ENCODE results near the gene AP3S2.
"Not testable (repeated sequence)": the region's sequence is repeated elsewhere in the genome, so short reads cannot be mapped to it uniquely, and the experiment has no call there.

The AP3S2 gene

DNA sequence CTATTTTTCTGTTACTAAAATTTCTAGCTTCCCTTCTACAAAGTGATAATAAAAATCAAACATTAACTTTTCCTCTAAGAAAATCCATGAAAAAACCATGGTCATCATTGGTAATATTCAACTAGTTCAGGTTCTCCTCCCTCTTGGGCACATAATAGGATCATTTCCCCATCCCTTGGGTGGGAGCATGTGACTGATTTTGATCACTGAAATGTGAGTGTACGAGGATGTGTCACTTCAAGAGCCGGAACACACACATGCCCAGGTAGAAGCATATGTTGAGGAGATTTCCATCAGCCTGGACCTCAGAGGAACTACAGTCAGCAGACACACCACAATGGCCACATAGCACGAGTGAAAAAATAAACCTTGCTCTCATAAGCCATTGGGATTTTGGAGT, 36.1 kb downstream of the AP3S2 start:
- Histone ChIP-seq H3K36me3 (peaks cover 3% of the 10 kb centered on the region; the same call in 1 of the 2 replicates), H3K9me3 (no peaks in the 10 kb centered on the region), H3K4me1 (no peaks in the 10 kb centered on the region), H3K27me3 (no peaks in the 10 kb centered on the region), H3K4me3 (ENCODE audit: low read depth, low read length) (no peak overlapping the region)
- DNase-seq: no peak
- TF ChIP-seq, protein P1, sequence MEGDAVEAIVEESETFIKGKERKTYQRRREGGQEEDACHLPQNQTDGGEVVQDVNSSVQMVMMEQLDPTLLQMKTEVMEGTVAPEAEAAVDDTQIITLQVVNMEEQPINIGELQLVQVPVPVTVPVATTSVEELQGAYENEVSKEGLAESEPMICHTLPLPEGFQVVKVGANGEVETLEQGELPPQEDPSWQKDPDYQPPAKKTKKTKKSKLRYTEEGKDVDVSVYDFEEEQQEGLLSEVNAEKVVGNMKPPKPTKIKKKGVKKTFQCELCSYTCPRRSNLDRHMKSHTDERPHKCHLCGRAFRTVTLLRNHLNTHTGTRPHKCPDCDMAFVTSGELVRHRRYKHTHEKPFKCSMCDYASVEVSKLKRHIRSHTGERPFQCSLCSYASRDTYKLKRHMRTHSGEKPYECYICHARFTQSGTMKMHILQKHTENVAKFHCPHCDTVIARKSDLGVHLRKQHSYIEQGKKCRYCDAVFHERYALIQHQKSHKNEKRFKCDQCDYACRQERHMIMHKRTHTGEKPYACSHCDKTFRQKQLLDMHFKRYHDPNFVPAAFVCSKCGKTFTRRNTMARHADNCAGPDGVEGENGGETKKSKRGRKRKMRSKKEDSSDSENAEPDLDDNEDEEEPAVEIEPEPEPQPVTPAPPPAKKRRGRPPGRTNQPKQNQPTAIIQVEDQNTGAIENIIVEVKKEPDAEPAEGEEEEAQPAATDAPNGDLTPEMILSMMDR (IDR thresholded peaks at IDR 0.05; ENCODE audit: low read depth, low read length): no peak

DNA sequence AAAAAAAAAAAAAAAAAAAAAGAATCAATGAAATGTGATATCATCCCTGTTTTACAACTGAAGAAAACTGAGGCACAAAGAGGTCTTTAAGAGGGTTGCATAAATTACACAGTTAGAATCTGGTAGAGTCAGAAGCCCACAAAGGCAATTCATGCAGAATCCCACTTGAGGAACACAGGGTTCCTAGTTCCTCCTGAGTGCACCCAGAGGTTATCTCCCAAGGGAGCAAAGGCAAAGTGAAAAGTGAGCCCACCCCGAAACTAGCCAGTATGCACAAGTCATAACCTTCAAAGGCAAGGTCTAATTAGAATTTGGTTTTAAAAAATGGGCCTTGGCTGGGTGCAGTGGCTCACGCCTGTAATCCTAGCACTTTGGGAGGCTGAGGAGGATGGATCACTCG, 37.8 kb downstream of the AP3S2 start:
- no peaks in the 10 kb centered on the region for H3K9me3 ChIP-seq
- TF ChIP-seq, protein P1 (IDR thresholded peaks at IDR 0.05; ENCODE audit: low read depth, low read length): no peak
- H3K4me1 ChIP-seq: no peaks in the 10 kb centered on the region
- H3K36me3 ChIP-seq: peaks cover 11% of the 10 kb centered on the region; the same call in 1 of the 2 replicates
- H3K4me3 ChIP-seq (ENCODE audit: low read depth, low read length): no peak overlapping the region
- DNase-seq: no peak
- no peaks in the 10 kb centered on the region for H3K27me3 ChIP-seq

DNA sequence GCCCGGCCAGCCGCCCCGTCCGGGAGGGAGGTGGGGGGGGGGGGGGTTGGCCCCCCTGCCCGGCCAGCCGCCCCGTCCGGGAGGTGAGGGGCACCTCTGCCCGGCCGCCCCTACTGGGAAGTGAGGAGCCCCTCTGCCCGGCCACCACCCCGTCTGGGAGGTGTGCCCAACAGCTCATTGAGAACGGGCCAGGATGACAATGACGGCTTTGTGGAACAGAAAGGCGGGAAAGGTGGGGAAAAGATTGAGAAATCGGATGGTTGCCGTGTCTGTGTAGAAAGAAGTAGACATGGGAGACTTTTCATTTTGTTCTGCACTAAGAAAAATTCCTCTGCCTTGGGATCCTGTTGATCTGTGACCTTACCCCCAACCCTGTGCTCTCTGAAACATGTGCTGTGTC, 38.9 kb downstream of the AP3S2 start:
- DNase-seq; H3K4me3 ChIP-seq (ENCODE audit: low read depth, low read length); H3K27me3 ChIP-seq; H3K9me3 ChIP-seq; H3K4me1 ChIP-seq: not testable (repeated sequence)
- peaks cover 12% of the 10 kb centered on the region; the same call in 1 of the 2 replicates for H3K36me3 ChIP-seq

DNA sequence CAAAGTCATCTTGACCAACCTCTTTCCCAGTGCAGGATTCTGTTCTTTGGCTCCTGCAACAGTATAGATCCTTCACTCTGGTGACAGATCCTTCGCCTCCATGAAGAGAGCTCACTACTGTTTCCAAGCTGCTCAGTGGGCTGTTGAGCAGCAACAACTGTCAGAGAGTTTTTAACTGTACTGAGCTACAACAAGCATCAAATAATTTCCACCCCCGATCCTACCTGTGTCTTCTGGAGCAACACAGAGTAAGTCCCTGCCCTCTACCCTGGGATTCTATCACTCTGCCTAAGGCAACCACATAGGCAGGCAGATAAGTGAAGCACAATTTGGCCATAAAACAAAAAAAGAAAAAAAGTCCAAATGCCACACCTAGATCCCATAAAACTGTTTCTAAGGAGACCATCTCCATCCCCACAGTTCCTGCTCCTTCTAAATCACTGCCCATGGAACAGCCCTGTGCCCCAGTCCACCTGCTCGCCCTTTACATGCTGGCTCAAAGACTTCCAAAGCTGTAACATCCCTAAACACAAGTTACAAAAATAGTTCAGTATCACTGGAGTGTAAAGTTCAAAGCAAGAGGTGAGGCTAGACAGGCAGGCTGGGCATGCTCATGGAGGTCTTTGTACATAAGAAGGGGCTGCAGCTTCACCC, 41.3 kb downstream of the AP3S2 start:
- Histone ChIP-seq H3K36me3 (peaks cover 14% of the 10 kb centered on the region; the same call in 1 of the 2 replicates), H3K27me3 (no peaks in the 10 kb centered on the region), H3K9me3 (no peaks in the 10 kb centered on the region), H3K4me1 (no peaks in the 10 kb centered on the region), H3K4me3 (ENCODE audit: low read depth, low read length) (no peak overlapping the region)
- no peak for DNase-seq
- TF ChIP-seq, protein P1 (IDR thresholded peaks at IDR 0.05; ENCODE audit: low read depth, low read length): no peak

DNA sequence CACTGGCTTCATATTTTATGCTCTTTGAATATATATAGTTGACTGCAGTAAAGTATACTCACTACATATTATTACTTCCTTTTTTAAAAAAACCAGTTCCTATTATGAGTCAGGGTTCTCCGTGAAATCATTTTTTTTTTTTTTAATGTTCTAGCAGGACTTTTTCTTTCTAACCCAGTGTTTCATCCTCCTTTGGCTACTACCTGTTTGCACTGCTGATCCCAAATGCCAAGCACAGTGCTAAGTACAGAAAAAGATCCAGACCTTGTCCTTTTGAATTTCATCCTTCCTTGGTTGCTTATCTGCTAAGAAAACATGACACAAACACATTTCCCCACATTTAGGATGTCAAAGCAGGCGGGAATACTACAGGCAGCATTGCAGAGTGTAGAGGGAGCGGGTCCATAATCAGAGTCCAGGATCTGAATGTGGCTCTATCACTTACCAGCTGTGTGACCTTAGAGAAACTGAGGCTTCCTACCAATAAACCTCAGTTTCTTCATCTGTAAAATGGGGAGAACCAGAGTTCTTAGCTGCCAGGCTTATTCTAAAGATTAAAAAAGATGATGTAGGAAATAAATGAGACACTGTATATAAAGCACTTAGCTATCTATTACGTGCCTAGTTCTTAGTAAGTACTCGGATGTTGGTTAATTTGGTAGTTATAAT, 42.0 kb downstream of the AP3S2 start:
- TF ChIP-seq, protein P1 (IDR thresholded peaks at IDR 0.05; ENCODE audit: low read depth, low read length): no peak
- no peak for DNase-seq
- H3K27me3 ChIP-seq: no peaks in the 10 kb centered on the region
- H3K9me3 ChIP-seq: no peaks in the 10 kb centered on the region
- no peak overlapping the region for H3K4me3 ChIP-seq (ENCODE audit: low read depth, low read length)
- peaks cover 14% of the 10 kb centered on the region; the same call in 1 of the 2 replicates for H3K36me3 ChIP-seq
- H3K4me1 ChIP-seq: no peaks in the 10 kb centered on the region

DNA sequence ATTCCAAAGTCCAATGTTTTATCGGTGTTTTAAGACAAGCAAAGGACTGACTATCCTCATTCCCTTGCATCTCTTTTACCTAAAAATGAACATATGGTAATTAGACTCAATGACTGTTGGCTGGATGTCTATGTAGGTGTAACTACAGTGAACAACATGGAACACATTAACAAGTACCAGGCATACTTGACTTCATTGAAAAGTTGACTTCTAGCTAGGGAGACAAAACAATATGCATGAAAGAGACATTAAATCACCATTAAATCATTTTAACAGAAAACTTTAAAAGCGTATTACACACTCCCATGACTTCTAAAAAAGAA, 44.9 kb downstream of the AP3S2 start:
- TF ChIP-seq, protein P1 (IDR thresholded peaks at IDR 0.05; ENCODE audit: low read depth, low read length): no peak
- Histone ChIP-seq H3K27me3 (no peaks in the 10 kb centered on the region), H3K36me3 (peaks cover 14% of the 10 kb centered on the region; the same call in 1 of the 2 replicates), H3K9me3 (no peaks in the 10 kb centered on the region), H3K4me3 (ENCODE audit: low read depth, low read length) (no peak overlapping the region), H3K4me1 (peaks cover 4% of the 10 kb centered on the region)
- DNase-seq: no peak

Measured in BE2C (cell line).